M059J (cell line): ENCODE data around the gene LENG8. TPM values are rescaled to one million over a fixed set of nuclear protein-coding genes. Genes with fewer than 3 reads are reported as not detected.
"Not testable (repeated sequence)": the region's sequence is repeated elsewhere in the genome, so short reads cannot be mapped to it uniquely, and the experiment has no call there.

Source experiments
- DNase-seq: peaks from one replicate; pipeline ENCODE4 v3.0.0-alpha.2; 2012; ENCODE audit warnings: low read depth
- total RNA-seq: library from RNA; depleted of rRNA; stranded (reverse); fragments of >200 nt; shearing (Covaris generic); gene quantifications from 2 replicates; pipeline ENCODE4 v1.2.3, GENCODE V29; 2014

LENG8 gene
- total RNA-seq, 1 experiment from 2014 or later: 8.6 TPM

DNA sequence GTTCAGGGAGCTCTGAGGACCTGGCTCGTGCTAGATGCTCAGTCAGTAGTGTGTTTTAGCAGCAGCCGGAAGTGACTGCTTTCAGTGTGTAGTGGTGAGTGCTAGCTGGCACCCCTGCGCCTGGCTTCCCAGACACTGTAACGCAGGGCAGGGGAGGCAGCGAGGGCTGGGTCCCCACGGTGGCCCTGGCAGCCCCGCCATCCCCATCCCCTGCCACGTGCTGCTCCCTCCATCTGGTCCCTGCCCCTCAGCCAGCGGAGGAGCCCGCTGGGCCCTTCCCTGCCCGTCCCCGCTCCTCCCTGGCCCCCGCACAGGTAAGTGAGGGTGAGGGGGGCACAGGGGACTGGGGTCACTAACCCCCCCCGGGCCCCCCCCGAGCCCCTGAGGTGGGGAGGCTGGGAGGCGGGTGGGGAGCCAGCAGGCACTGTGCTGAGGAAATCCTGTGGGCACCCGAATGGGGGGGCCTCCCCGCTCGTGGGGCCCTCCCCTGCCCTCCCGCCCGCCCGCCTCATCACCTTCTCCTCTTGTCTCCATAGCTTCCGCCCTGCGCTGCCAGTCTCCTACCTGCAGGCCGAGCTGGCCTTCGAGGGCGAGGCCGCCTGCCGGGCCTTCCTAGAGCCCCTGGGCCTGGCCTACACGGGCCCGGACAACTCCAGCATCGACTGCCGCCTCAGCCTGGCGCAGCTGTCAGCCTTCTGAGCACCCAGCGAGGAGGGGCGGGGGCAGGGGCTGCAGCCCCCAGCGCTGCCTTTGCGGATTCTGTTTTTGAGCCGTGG, 11.4 kb downstream of the LENG8 start:
- no peak for DNase-seq

DNA sequence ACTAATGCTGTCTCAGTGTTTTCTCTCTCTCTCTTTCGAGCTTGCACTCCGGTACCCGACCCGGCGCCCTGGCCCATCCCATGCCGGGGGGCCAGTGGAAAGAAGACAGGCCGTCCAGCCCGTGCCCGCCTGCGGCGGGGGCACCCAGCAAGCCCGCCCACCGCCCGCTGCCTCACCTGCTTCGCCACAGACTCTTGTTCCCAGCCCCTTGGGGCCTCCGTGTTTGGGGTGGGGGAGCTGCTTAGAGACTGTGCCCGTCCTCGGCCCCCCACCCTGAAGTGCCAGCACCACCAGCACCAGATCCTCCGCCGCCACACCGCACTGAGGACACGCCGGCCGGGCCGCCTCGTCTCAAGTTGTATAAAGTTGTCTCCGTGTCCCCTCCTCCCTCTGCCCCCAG, 12.2 kb downstream of the LENG8 start:
- no peak for DNase-seq

DNA sequence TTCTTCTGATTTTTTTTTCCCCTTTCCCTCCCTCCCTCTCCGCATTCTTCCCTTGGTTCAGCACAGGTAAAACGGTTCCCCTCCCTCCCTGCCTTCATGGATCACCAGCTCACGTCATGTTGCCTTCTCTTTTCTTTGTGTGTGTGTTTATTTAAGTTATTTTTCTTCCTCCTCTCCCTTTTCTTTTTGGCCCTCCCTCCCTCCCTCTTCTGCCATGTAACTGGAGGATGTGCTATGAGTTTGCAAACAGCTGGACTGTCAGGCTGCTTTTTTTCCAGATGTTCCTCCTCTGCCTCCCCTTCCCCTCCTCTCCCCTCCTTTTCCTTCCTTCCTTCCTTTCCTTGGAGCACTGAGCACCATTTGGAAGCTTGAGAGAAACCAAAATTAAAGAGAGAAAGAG, 12.6 kb downstream of the LENG8 start:
- DNase-seq: no peak

GRCh38 chr19:54462047-54462654, 13.2 kb downstream of the LENG8 start:
- no peak for DNase-seq

DNA sequence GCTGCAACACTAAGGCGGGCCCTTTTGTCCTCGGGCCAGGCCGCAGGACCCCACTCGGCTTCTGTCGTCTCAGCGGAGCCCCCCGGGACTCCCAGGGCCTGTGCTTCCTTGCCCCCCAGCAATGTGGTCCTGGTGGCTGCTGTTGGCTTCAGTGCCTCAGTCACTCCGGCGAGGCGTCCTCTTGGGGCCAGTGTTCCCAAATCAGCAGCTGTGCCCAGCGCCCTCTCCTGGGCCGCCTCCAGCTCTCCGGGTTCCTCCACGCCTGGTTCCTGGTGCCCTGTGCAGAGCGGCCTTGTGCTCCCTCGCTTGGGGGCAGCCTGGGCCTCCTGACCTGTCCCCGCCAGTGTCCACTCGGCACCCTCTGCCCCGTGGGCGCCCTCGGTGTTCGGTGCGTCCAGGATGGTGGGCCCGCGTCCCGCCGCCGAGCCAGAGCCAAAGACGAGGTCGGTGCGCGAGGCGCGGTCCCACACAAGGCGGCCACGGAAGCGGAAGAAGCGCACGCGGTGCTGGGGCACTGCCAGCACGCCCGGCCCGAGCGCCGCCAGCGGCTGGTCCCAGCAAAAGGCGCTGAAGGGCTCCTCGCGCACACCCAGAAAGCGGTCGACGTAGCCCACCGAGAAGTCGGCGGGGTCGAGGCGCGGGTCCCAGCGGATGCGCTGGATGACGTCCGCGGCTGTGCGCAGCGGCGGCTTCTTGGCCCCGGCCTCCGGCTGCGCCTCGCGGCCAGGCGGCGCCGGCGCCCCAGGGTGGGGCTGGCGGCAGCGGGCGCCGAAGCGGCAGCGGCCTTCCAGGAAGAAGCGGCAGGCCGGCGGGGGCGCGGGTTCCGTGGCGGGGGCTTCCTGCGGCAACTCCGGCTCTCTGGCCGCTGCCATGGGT, 13.9 kb downstream of the LENG8 start:
- DNase-seq: peak; percentile 59

- peak; percentile 99 for DNase-seq
Measured at GRCh38 chr19:54463531-54464043, 14.6 kb downstream of the LENG8 start, which contains the start of gene LENG9. Gene LENG9 (minus strand): TSS chr19:54463778. CDS start chr19:54463526, 252 bp downstream.

DNA sequence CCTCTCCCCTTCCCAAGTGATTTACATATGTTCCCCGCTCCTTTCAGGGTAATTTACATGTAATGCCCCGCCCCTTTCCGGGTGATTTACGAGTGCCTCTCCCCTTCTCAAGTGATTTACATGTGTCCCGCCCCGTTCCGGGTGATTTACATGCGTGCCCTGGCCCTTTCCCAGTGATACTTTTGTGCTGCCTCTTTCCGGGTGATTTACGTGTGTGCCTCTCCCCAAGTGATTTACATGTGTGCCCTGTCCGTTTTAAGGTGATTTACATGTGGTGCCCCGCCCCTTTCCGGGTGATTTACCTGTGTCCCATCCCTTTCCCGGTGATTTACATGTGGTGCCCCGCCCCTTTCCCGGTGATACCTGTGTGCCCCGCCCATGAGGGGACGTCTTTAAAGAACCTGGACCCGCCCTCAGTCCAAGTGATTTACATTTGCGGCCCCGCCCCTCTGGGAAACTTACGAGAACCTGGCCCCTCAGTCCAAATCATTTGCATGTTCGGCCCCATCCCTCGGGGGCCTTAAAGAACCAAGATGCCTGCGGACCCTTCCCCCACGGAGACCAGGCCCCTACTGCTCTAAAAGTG, 15.1 kb downstream of the LENG8 start:
- DNase-seq: peak; percentile 94

GRCh38 chr19:54464630-54465425, 15.8 kb downstream of the LENG8 start:
- peak; percentile 88 for DNase-seq

GRCh38 chr19:54465426-54466109, 16.6 kb downstream of the LENG8 start:
- DNase-seq: no peak

GRCh38 chr19:54466110-54466480, 17.1 kb downstream of the LENG8 start:
- DNase-seq: not testable (repeated sequence)

DNA sequence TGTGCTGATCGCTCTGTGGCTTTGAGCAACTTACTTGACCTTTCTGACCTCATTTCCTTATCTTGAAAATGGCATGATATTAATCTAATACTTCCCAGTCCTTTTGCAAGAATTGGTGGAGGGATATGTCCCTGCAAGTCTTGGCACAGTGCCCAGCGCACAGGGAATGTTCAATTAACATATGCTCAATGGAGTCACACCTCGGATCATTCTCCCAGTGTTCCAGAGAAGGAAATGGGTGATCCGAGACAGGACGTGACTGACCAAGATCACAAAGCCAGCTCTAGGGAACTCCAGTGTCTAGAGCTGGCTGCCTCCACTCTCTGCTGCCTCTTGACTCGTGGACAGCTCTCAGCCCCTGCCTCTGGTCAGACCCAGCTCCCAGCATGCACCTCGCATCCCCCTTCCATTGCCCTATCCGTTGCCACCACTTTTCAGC, 20.5 kb downstream of the LENG8 start:
- no peak for DNase-seq

GRCh38 chr19:54470276-54470887, 21.4 kb downstream of the LENG8 start:
- no peak for DNase-seq

- DNase-seq: no peak
Measured at GRCh38 chr19:54470991-54471782, 22.2 kb downstream of the LENG8 start.

- no peak for DNase-seq
Measured at GRCh38 chr19:54473071-54473891, 24.3 kb downstream of the LENG8 start, which contains the start of gene CDC42EP5. Gene CDC42EP5 (minus strand): TSS chr19:54473296. CDS start chr19:54465547, 7,749 bp downstream.

GRCh38 chr19:54473892-54474372, 24.9 kb downstream of the LENG8 start:
- DNase-seq: no peak

DNA sequence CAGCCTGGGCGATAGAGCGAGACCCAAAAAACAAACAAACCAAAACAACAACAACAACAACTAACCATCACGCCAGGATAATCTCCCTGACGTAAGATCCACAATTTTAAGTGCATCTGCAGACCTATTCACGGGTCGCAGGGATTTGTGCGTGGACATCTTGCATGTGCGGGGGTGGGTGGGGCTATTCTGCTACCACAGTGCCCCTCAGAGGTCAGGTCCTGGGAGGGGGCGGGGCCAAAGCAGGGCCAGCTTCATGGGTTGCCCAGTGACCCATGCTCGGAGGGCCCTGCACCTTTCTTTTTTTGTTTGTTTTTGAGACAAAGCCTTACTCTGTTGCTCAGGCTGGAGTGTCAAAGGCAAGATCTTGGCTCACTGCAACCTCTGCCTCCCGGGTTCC, 26.7 kb downstream of the LENG8 start:
- no peak for DNase-seq

DNA sequence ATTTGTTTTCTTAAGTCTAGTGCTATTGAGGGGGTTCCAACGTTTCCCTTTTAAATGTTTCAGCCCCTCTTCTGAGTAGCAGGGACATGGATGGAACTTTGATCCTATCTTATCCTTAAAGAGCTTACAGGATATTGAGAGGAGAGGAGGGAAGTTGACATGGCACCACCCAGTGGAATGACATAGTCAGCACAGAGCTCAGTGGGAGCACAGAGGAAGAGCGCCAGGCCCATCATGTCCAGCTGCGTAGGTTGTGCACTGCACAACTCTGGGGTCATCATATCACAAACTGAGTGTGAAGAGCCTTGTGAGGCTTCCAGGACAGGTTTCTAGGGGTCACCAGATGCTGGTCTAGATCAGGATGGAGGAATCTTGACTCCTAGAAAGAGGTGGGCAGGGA, 28.7 kb downstream of the LENG8 start:
- no peak for DNase-seq
